HG02885 (cell line): ENCODE results near the gene C12orf57.

Source experiments
- ATAC-seq: cut with Tn5 transposase; IDR thresholded peaks from one replicate; pipeline ENCODE4 v1.9.1; 2021; ENCODE audit warnings: mild to moderate bottlenecking; ENCODE audit not compliant: unreplicated experiment, poor library complexity

The C12orf57 gene

DNA sequence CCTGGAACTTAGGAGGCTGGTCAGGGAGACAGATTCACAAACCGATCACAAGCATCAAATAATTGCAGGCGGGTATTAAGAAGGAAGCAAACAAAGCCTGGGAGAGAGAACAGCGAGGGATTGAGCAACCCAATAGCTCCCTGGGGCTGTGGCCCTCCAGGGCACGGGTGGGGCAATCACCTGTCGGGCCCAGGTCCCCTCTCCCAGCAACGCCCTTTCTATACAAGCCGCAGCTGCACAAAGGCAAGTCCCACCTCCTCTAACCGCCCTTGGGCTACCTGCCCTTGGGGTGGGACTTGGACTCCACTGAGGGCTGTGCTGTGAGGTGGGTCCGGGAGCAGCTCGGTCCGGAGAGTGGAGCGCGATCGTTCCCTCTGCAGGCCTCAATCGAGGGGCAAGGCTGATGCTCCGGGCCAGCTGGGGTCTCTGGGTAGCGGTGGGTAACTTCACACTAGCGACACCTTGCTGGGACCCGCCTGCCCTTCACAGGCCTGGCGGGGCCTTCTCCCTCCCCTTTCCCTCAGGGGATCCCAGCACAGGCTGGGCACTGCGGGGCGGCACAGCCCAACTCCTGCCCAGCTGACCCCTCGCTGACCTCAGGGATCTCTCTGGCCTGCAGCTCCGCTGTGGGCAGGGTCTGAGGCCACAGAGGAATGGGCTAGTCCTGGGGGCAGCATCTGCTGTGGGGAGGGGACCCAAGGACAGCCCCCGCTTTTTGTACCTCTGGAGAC, 18.6 kb downstream of the C12orf57 start:
- ATAC-seq = no peak

DNA sequence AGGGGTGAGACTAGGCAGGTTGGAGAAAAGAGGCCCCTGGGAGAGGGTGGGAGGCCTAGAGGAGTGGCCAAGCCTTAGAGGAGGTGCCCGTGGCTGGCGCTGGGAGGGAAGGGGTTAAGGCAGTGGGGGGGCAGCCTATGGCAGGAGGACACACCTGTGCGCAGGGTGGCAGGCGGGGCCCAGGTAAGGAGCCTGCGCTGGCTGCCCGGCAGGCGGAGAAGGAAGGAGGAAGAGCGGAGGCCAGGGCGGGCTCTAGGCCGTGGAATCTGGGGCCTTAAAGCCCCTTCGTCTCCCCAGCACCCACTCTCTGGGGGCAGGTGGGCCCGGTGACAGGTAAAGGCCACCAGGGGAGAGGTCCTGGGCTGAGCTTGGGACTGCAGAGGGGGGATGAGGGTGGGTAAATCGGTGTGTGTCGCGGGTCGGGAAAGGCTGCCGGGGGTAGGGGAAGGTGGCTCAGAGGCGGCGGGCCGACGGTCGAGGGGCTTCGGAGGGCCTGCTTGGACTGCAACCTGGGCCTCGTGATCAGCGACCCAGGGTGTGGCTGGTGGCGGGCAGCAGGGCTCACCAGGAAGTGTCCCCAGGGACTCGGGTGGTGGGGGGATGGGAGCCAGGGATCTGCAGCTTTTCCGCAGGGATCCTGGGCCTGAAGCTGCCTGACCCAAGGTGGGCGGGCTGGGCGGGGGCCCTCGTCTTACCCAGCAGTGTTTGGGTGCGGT, 19.4 kb downstream of the C12orf57 start:
- no peak for ATAC-seq

DNA sequence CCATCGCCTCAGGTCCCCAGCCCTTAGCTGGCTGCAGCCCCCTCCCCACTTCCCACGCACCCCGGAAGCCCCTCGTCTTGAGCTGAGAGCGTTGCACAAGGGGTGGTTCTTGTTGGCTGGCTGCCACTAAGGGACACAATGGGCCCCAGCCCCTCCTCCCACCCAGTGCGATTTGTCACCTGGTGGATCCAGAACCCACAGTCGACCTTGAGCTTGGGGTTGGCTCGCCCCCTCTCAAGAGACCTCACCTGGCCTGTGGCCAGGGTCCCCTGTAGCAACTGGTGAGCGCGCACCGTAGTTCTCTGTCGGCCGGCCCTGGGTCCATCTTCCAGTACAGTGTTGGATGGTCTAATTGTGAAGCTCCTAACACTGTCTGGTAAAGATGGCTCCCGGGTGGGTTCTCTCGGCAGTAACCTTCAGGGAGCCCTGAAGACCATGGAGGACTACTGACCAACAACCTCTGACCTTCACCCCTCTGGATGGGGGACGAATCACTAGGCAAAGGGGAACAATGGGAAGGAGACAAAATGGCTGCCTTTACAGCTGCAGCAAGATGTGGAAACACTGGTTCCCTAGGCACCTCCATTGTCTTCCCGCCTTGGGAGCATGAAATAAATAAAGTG, 20.1 kb downstream of the C12orf57 start:
- ATAC-seq = no peak

DNA sequence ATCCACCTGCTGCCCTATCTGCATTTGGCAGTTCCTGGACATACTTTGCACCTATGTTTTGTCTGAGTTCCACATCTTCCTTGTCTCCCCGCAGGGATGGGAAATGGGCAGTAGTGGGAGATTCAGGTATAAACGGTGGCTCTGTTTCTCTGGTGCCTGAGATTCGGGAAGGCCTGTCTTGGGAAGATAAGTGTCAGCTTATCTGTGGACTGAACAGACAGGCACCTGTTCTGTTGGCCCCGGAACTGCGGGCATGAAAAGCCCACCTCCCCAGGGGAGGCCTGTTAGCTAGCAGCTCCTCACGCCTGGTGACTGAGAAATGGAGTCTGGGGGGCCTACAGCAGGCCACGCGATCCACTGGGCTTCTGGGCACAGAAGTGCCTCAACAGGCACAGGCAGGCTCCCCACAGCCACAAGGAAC, 20.8 kb downstream of the C12orf57 start:
- no peak for ATAC-seq

DNA sequence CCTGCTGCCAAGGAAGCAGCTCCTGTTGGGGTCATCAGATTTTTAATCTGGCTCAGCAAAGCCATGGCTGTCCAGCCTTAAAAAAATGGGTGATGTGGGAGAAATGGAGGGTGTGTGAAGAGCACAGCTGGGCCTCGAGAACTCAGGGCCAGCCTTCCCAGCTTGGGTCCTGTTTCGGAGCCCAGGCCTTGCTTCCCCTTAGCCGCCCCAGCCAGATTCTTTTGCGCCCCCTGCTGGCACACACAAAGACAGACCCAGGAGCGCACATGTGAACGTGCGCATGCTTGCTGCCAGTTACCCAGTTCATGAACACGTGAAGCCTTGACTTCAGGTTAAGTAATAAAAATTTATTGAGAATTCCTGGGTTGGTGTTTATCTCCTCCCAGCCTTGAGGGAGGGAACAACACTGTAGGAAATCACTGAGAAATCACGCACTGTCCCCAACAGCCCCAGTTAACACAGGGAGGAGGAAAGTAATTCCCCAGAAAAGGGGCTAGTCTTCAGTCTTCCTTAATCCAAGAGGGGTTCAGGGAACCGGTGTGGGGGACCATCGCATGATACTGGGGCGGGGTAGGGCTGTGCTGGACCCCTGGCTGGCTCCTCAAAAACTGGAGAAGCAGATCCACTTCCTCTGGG, 21.3 kb downstream of the C12orf57 start:
- no peak for ATAC-seq

DNA sequence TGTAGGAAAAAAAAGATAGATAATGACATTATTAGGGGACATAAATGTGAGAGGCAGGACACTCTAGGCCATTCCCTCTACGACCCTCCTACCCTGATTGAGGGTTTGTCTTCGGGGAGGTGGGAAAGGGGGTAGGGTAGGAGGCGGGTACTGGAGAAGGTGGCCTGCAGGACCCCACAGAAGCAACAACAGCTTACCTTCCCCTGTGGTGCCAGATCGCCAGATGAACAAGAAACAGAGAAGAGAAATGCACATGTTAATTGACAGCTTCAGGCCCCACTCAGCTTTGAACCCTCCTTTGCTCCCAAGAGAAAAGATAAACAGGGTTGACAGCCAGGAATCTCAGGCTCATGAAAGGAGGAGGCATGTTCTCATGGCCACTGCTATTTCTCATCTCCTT, 21.9 kb downstream of the C12orf57 start:
- no peak for ATAC-seq

DNA sequence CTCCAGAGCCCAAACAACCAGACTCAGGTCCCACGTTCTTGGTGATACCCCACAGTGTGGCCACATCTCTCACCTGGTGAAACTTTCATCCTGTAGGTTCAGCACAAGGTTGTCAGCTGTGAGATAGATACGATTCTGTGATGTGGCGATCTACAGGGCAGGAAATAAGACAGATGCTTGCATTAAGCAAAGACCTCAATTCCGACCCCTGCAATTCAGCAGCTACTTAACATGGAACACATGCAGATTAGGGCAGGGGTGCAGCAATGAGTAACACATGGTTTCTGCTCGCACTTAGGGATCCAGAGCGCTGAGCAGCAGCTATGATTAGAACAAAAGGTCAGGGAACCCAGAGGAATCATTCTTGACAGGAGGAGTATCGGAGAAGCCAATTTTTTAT, 22.5 kb downstream of the C12orf57 start:
- ATAC-seq = no peak

DNA sequence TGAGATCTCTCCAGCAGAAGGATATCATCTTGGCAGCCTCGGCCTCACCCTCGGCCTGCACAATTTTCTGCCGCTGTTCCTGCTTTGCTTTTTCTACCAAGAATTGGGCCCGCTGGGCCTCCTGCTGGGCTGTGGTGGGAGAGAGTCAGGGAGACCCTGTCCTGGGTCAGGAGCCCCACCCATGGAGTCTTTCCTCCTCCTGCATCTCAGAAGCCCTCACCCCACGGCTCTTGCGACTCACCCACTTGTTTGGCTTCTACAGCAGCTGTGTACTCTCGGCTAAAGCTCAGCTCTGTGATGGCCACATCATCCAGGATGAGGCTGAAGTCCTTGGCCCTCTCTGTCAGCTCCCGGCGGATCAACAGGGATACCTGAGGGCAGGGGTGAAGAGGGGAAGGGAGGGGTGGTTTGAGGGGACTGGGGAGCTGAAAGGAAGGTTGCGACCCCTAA, 23.9 kb downstream of the C12orf57 start:
- ATAC-seq = no peak

DNA sequence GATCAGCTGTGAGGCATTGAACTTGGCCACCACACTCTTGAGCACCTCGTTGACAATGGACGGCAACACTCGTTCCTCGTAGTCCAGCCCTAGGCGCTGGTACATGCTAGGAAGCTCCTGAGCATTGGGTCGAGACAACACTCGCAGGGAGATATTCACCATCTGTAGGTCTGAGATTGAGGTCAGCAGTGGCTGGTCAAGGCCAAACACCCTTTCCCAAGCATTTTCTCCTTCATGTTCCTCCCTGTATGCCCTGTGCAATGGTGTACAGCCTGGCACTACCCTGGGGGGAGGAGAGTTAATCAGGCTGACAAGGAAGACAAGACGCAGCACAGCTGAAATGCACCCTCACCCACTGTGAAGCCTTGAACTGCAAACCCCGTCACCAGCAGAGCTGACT, 24.6 kb downstream of the C12orf57 start:
- no peak for ATAC-seq

DNA sequence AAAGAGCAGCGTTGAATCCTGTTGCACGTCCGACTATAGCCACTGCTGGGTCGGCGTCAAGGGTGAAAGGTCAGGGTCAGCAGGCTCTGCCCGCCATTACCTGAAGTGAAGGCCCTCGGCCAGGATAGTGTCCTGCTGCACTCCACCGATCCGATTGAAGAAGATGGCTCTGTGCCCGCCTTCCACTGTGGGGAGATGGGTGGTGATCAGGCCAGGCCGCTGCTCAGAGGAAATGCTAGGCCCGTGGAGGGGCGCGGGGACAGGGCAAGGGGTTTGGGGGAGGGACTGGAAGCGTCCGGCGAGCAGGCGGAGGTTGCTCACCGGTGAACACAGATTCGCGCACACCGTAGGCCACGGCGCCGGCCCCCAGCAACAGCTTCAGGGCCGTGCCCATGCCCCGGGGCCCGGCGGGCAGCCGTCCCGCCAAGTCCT, 26.3 kb downstream of the C12orf57 start:
- no peak for ATAC-seq

DNA sequence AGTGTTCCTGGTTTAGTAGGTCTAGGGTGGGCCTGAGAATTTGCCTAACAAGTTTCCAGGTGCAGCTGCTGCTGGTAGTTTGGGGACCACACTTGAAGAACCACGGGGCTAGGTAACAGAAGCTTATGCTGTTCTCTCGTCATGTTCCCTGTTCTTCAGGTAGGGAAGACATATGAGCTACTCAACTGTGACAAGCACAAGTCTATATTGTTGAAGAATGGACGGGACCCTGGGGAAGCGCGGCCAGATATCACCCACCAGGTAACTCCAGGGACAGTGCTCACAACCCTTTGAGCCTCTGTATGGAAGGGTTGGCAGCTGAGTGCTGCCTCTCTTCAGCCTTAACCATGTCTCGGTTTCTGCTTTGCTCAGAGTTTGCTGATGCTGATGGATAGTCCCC, 30.4 kb downstream of the C12orf57 start:
- ATAC-seq = no peak

DNA sequence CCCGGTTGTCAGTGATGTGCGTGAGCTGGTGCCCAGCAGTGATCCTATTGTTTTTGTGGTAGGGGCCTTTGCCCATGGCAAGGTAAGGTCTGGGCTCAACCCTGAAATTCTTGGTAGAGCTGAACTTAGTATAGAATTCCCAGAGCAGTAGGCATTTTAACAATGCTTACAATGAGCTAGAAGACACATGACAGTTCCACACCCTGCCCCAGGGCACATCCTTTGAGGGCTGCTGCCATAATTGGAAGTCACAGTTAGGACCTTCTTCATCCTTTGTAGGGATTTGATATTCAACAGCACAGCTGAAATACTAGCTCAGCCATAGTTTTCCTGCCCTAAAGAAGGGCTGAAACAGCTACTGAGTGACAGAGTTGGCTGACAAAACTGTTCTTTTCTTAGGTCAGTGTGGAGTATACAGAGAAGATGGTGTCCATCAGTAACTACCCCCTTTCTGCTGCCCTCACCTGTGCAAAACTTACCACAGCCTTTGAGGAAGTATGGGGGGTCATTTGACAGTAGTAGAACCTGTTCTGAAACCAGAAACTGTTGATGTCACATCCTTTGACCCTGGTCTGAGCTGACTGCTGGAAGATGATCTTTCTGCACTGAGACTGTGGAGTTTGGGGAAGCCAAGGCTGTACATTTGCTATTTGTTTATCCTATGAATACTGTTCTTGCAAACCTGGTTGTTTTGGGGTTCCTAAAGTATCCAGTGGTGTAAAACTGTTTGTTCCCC, 31.6 kb downstream of the C12orf57 start:
- ATAC-seq = no peak

DNA sequence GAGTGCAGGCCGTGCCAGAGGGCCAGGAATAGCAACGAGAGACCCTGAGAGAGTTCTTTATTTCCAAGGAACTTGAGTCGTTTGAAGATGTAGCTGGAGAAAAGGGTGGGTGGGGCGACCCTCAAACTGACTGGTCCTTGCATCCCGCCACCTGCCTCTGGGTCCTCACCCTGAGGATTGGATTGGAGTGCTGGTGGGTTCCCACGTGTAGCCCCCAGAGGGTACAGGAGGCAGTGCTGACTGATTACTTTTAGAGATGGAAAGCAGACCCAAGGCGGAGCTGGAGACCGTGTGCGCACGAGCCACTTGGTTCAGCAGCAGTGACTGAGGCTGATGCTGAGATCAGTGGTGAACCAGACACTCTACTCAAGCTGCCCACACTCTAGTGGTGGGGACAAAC, 33.8 kb downstream of the C12orf57 start:
- no peak for ATAC-seq

DNA sequence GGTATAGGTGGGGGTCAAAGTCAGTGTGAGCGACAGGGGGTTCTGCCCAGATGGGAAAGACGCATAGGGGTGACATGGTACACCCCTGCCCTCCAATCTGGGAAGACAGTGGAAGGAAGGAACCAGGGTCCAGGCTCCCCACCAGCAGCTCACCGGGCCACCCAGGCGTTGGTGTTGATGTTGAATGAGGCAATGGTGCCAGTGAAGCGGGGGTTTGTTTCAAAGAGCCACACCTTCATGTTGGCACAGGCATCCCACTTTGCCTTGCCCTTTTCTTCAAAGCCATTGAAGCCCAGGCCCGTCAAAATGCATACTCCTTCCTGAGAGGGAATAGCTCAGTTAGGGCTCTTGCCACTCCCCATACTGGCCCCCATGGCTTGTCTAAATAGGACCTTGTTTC, 34.4 kb downstream of the C12orf57 start:
- no peak for ATAC-seq

DNA sequence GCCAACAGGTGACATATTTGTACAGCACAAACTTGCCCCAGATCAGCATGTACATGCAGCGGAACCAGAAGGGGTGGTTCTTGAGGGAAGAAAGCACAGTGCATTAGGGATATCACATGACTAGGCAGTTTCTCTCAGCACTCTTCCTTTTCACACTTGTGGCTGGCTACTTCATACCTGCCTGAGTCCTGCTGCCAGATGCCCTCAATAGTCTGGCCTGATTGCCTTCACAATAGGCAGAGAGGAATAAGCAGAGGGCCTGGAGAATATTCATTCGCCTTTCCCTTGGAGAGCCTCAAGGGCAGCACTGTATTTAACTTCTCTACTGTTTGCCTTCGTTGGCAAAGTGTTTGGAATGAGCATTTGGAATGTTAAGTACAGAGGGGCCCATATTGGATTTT, 34.8 kb downstream of the C12orf57 start:
- no peak for ATAC-seq

DNA sequence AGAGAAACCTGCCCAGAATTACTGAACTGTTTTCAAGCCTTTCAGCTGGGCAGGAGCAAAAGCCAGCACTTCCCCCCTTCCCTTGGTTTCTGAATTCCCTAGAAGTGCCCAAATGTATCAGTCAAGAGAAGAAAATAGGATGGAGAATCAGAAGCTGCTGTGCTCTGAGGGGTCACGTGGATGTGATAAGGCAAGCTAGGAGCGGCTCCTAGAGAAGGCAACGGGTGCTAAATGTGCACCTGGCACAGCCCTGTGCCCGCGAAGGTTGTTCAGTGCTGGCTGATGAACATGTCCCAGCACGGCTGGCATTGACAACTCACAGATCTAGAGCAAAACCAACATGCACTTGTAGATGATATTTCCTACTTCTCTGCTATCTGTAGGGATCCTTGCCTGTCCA, 35.2 kb downstream of the C12orf57 start:
- no peak for ATAC-seq

DNA sequence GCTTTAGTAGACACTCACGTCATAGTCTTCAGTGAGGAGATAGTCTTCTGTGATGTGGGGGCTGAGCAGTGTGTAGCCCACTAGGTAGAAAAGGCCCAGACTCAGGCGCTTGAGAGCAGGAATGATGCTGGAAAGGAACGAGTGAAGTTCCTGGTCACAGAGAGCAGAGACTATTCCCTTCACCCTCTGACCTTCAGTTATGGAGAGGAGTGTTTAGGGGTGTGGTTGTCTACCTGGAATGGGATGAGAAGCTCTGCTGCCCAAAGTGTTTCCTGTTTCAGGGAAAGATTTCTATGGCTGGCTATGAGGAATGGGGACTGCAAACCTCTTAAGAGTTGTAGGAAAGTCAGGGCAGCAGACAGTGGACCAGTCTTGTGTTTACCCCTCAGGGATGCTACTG, 35.6 kb downstream of the C12orf57 start:
- no peak for ATAC-seq

DNA sequence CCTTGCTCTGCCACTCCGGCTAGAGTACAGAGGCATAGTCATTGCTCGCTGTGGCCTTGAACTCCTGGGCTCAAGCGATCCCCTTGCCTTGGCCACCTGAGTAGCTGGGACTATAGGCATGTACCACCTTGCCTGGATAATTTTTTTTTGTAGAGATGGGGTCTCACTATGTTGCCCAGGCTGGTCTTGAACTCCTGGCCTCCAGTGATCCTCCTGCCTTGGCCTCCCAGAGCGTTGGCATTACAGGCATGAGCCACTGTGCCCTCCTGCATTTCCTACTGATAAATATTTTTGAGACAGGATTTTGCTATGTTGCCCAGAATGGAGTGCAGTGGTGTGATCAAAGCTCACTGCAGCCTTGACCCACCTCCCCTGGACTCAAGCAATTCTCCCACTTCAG, 36.3 kb downstream of the C12orf57 start:
- ATAC-seq = no peak

DNA sequence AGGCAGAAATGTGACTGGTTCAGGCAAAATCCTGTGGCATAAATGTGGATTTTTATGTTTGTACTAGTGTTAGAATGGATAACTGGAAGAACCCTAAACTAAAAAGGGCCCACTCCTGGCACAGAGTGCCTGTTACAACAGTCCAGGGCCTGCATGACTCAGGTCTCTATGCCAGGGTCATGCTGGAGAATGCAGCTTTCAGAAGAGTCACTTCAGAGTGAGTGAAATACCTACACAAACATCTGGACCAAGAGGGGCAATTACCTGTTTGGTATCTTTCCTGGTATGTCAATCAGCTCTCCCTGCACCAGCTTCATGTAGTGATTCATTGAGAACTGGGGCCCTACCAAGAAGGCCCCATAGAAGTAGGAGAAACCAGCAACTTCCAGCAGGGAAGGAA, 36.9 kb downstream of the C12orf57 start:
- ATAC-seq = no peak
